AG10803 (cell line): ENCODE data around the gene NEB.

Experiments
- DNase-seq: peaks from one replicate; pipeline ENCODE4 v3.0.0; 2010; ENCODE audit warnings: low read depth
- H3K4me3 ChIP-seq: 2 replicates; pipeline ENCODE4 v1.5.1; 2011; ENCODE audit warnings: mild to moderate bottlenecking, low read length, control low read depth
- TF ChIP-seq, protein P1 (sequence below): conservative IDR thresholded peaks from 2 replicates; pipeline ENCODE4 v1.5.1; 2011; ENCODE audit warnings: mild to moderate bottlenecking, low read length, control low read depth, inconsistent platforms

The NEB gene

GRCh38 chr2:151577116-151577515 lies 157.2 kb downstream of the NEB start:
- DNase-seq = no peak
- no peak overlapping the region for H3K4me3 ChIP-seq
- TF ChIP-seq, protein P1, sequence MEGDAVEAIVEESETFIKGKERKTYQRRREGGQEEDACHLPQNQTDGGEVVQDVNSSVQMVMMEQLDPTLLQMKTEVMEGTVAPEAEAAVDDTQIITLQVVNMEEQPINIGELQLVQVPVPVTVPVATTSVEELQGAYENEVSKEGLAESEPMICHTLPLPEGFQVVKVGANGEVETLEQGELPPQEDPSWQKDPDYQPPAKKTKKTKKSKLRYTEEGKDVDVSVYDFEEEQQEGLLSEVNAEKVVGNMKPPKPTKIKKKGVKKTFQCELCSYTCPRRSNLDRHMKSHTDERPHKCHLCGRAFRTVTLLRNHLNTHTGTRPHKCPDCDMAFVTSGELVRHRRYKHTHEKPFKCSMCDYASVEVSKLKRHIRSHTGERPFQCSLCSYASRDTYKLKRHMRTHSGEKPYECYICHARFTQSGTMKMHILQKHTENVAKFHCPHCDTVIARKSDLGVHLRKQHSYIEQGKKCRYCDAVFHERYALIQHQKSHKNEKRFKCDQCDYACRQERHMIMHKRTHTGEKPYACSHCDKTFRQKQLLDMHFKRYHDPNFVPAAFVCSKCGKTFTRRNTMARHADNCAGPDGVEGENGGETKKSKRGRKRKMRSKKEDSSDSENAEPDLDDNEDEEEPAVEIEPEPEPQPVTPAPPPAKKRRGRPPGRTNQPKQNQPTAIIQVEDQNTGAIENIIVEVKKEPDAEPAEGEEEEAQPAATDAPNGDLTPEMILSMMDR = no peak

- H3K4me3 ChIP-seq = no peak overlapping the region
- TF ChIP-seq, protein P1 = no peak
- DNase-seq = no peak
These were observed 158.2 kb downstream of the NEB start for GRCh38 chr2:151576080-151576479.

DNA sequence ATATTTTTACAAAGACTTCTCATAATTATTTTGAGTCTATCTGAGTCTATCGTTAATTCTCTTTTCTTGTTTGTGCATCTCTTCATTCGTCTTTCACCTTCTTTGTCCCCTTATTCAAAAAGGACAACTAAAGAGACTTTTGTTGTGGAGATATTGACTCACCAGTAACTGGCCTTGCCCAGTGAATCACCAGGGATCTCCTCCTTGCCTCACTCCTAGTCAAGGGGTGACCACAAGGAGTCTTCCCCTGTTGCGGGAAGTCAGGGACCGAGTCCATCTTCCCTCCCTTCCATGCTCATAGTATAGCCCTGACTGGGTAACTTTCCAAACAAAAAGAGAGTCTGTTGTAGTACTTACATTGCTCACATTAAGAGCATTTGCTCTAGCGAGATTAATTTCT lies 158.9 kb downstream of the NEB start:
- no peak overlapping the region for H3K4me3 ChIP-seq
- no peak for DNase-seq
- TF ChIP-seq, protein P1 = no peak

DNA sequence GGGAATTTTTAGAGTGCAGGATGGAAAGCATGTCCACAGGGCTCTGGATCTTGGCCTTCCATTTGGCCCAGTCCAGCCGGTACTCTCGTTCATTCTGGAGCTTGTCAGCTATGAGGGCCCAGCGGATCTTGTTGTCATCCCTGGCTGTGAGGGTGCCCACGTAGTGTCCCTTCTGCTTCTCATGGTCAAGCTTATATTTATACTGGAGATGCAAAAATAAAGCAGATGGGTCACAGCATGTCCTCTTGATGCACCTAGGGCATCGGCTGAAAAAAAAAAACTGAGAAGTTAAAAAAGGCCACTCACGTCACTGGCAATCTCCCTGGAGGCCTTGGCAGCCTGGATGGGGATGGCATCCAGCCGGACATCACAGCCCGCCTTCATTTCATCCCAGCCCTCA lies 164.1 kb downstream of the NEB start:
- DNase-seq = no peak
- TF ChIP-seq, protein P1 = no peak
- no peak overlapping the region for H3K4me3 ChIP-seq

DNA sequence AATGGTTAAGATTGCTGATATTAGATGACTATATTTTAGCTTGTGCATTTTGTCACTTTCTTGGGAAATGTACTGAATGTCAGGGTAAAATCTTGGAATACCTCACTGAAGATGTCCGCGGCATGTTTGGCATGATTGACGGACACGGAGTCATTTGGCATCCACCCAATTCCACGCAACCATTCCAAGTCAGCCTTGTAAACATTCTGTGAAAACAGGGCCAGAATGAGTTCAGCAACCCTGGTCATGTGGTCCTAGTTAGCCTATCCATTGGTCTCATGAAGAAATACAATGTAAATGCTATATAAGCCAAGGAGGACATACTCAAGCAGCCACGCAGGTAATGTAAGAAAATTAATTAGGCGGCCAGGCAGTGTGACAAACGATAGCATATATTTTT lies 165.1 kb downstream of the NEB start:
- H3K4me3 ChIP-seq = no peak overlapping the region
- TF ChIP-seq, protein P1 = no peak
- DNase-seq = no peak

DNA sequence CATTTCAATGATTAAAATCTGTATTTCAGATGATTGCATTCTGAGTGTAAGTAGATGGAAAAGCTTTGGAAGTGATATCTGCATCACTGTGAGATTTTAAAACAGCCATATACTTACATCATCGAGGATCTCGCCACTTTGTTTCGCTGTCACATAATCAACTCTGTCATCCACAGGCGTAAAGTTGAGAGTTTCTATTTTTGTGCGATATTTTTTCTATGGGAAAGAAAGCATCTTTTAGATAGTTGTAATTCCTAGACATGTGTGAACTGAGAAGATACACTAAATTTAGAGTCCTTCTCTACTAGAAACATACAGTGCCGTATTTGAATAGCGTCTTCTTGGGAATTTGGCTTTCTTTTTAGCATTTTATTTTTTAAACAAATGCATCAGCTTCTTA lies 165.8 kb downstream of the NEB start:
- DNase-seq = no peak
- H3K4me3 ChIP-seq = no peak overlapping the region
- TF ChIP-seq, protein P1 = no peak

DNA sequence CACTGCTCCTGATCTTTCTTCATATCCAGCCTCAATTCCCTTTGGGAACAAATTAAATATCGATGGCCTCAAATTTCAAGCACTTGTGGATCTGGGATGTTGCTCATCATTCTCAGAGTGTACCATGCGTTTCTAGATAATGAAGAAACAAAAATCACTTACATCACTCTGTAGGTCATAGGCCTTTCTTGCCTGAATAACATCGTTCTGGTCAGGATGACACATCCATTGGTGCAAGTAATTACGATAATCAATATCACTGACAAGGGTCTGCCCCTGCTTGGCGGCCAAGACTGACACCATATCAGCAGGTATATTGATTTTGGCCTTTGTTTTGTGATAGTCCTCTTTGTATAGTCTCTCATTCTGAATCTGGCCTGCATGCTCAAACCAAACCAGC lies 167.3 kb downstream of the NEB start:
- TF ChIP-seq, protein P1 = no peak
- H3K4me3 ChIP-seq = no peak overlapping the region

More for the DNA sequence above, 167.3 kb downstream of the NEB start:
- DNase-seq = no peak
